GM20000 (cell line): Measurements from ENCODE around the gene ATP2B2.

Experiments used
- DNase-seq: peaks from one replicate; pipeline ENCODE4 v3.0.0; 2012; ENCODE audit warnings: low spot score
- CTCF ChIP-seq: IDR thresholded peaks from 2 replicates; pipeline ENCODE4 v1.5.1; 2012; ENCODE audit warnings: mild to moderate bottlenecking, control low read depth; ENCODE audit errors: extremely low read depth, missing control alignments

Gene ATP2B2

DNA sequence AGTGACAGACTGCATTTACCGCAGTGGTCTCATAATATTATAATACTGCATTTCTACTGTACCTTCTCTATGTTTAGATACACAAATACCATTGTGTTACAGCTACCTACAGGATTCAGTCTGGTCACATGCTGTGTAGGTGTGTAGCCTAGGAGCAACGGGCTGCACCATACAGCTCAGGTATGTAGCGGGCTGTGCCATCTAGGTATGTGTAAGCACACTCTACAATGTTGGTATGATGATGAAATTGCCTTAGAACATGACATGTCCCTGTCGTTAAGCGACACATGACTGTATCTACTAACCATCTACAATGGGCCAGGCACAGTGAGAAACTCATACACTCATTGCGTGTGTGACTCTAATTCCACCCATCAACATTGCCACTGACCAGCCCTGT is 99.0 kb downstream of the ATP2B2 start:
- no peak for TF ChIP-seq CTCF
- no peak for DNase-seq

GRCh38 chr3:10405816-10406215 is 99.6 kb downstream of the ATP2B2 start:
- no peak for DNase-seq
- no peak for TF ChIP-seq CTCF

DNA sequence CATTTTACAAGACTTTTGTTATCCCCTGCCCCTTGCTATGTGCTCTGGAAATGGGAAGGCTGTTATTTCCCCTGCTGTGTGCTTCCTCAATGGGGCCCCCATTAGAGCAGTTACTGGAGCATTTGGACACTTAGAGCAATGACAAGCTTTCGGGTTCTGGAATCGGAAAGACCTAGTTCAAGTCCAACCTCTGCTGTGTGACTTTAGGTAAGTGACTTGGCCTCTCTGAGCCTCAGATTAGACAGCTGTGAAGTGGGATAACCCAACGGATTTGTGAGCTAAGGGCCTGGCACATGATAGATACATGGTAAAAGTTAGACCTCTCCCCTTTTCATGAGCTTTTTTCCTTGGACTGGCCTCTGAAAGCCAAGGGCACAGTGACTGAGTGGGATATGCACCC is 100.5 kb downstream of the ATP2B2 start:
- no peak for TF ChIP-seq CTCF
- DNase-seq: no peak

- TF ChIP-seq CTCF: no peak
- DNase-seq: no peak
Measured at GRCh38 chr3:10404377-10404776, 101.0 kb downstream of the ATP2B2 start.

GRCh38 chr3:10401990-10402761 is 103.2 kb downstream of the ATP2B2 start:
- TF ChIP-seq CTCF: no peak
- DNase-seq: no peak

- no peak for TF ChIP-seq CTCF
- DNase-seq: no peak
Measured at GRCh38 chr3:10400749-10401495, 104.5 kb downstream of the ATP2B2 start.

DNA sequence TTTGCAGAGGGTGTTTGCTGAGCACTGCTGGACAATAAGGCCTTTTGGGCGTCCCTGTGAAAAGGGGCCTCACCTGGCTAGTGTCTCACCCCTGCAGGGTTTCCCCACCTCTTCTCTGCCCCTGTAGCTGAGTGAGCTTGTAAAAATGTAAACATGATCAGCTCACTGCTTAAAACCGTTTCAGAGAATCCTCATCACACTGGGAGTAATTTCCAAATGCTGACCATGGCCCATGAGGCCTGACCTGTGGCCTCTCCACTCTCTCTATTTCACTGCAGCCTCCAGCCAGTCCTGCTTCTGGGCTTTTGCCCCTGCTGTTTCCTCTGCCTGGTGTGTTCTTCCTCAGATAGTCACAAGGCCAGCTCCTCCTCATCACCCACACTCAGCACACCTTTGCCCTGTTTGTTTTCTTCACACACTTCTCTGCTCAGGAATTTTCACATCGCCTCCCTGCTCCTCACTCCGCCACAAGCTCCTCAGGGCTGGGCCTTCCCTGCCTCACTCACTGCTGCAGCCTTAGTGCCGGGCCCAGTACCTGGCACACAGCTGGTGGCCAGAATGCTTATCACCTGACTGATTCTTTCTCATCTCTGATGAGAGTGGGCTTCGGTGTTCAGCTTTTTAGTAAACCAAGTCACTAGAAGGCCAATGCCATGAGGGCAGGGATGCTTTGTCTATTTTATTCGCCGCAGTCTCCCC is 105.2 kb downstream of the ATP2B2 start:
- TF ChIP-seq CTCF: no peak

More for the DNA sequence above, 105.2 kb downstream of the ATP2B2 start:
- no peak for DNase-seq
